Neural cell (in vitro differentiated cells): ENCODE data around the gene IGFBP4. TPM values are rescaled to one million over a fixed set of nuclear protein-coding genes. Genes with fewer than 3 reads are reported as not detected.

Source experiments
- H2AFZ ChIP-seq: fragments of 200-600, 300-800 bp; sonication (generic), shearing (Covaris generic); 2 replicates; pipeline ENCODE4 v1.6.0; 2014; ENCODE audit warnings: low read depth, mild to moderate bottlenecking, antibody characterized with exemption, low read length, moderate library complexity
- H3F3A ChIP-seq: fragments of 200-600 bp; shearing (Covaris generic); 2 replicates; pipeline ENCODE4 v1.6.1; 2016; ENCODE audit warnings: mild to moderate bottlenecking, moderate library complexity, mixed read lengths, antibody characterized with exemption, low read length; ENCODE audit not compliant: insufficient read depth, poor library complexity, severe bottlenecking
- H3K27ac ChIP-seq: fragments of 200-600, 300-800 bp; sonication (generic), shearing (Covaris generic); 2 replicates; pipeline ENCODE4 v1.5.1; 2014; ENCODE audit warnings: mild to moderate bottlenecking, low read length, moderate library complexity
- H3K27me3 ChIP-seq: fragments of 300-800, 200-600 bp; sonication (generic), shearing (Covaris generic); 2 replicates; pipeline ENCODE4 v1.6.0; 2014; ENCODE audit warnings: mild to moderate bottlenecking, low read depth, low read length, moderate library complexity; ENCODE audit not compliant: insufficient read depth
- H3K36me3 ChIP-seq: fragments of 300-800, 200-600 bp; sonication (generic), shearing (Covaris generic); 2 replicates; pipeline ENCODE4 v1.5.1; 2014; ENCODE audit warnings: mild to moderate bottlenecking, antibody characterized with exemption, low read length, moderate library complexity; ENCODE audit not compliant: insufficient read depth
- H3K4me2 ChIP-seq: fragments of 300-800, 200-600 bp; sonication (generic), shearing (Covaris generic); 2 replicates; pipeline ENCODE4 v1.6.0; 2014; ENCODE audit warnings: mild to moderate bottlenecking, low read length
- H3K4me3 ChIP-seq: fragments of 300-800, 200-600 bp; sonication (generic), shearing (Covaris generic); 2 replicates; pipeline ENCODE4 v1.5.1; 2014; ENCODE audit warnings: mild to moderate bottlenecking, low read length, moderate library complexity
- H3K79me2 ChIP-seq: fragments of 200-600 bp; shearing (Covaris generic); replicated peaks from 2 replicates; pipeline ENCODE4 v1.6.0; 2014; ENCODE audit warnings: mild to moderate bottlenecking, low read length, moderate library complexity; ENCODE audit not compliant: insufficient read depth
- H3K9ac ChIP-seq: fragments of 300-800, 200-600 bp; sonication (generic), shearing (Covaris generic); 2 replicates; pipeline ENCODE4 v1.6.1; 2016; ENCODE audit warnings: mild to moderate bottlenecking, low read length, mixed read lengths
- H3K9me2 ChIP-seq: fragments of 200-600 bp; shearing (Covaris generic); 2 replicates; pipeline ENCODE4 v1.6.1; 2016; ENCODE audit warnings: mild to moderate bottlenecking, low read length, mixed read lengths; ENCODE audit not compliant: insufficient read depth
- H3K9me3 ChIP-seq: fragments of 200-600, 300-800 bp; sonication (generic), shearing (Covaris generic); 2 replicates; pipeline ENCODE4 v1.6.1; 2016; ENCODE audit warnings: mild to moderate bottlenecking, mixed run types, low read length, moderate library complexity, mixed read lengths
- H4K20me1 ChIP-seq: fragments of 200-600 bp; shearing (Covaris generic); 2 replicates; pipeline ENCODE4 v1.6.1; 2016; ENCODE audit warnings: mild to moderate bottlenecking, mixed run types; ENCODE audit not compliant: insufficient read depth
- CTCF ChIP-seq: fragments of 450-650 bp; IDR thresholded peaks from 2 replicates; pipeline ENCODE4 v1.5.1; 2014; ENCODE audit warnings: antibody characterized with exemption, mild to moderate bottlenecking, moderate library complexity; ENCODE audit not compliant: poor library complexity, severe bottlenecking
- EP300 ChIP-seq: fragments of 450-650 bp; conservative IDR thresholded peaks from 2 replicates; pipeline ENCODE4 v1.6.1; 2014; ENCODE audit warnings: antibody characterized with exemption, mild to moderate bottlenecking, moderate library complexity; ENCODE audit not compliant: poor library complexity, severe bottlenecking
- EZH2 ChIP-seq: fragments of 200-600, 300-800 bp; shearing (Covaris generic), sonication (generic); IDR thresholded peaks from 2 replicates; pipeline ENCODE4 v1.6.1; 2014; ENCODE audit warnings: antibody characterized with exemption, low read length, borderline replicate concordance, mild to moderate bottlenecking; ENCODE audit not compliant: insufficient read depth, poor library complexity, severe bottlenecking
- MXI1 ChIP-seq: fragments of 450-650 bp; conservative IDR thresholded peaks from 2 replicates; pipeline ENCODE4 v1.6.1; 2014; ENCODE audit warnings: antibody characterized with exemption, mild to moderate bottlenecking; ENCODE audit not compliant: poor library complexity, severe bottlenecking
- POLR2AphosphoS5 ChIP-seq: IDR thresholded peaks from 2 replicates; pipeline ENCODE4 v1.6.1; 2012
- RAD21 ChIP-seq: fragments of 450-650 bp; conservative IDR thresholded peaks from 2 replicates; pipeline ENCODE4 v1.6.1; 2014; ENCODE audit warnings: antibody characterized with exemption, mild to moderate bottlenecking, moderate library complexity
- REST ChIP-seq: IDR thresholded peaks from 2 replicates; pipeline ENCODE4 v1.6.1; 2012; ENCODE audit warnings: borderline replicate concordance
- SMC3 ChIP-seq: fragments of 450-650 bp; conservative IDR thresholded peaks from 2 replicates; pipeline ENCODE4 v1.6.1; 2014; ENCODE audit warnings: antibody characterized with exemption, mild to moderate bottlenecking, moderate library complexity; ENCODE audit not compliant: poor library complexity
- TAF1 ChIP-seq: IDR thresholded peaks from 2 replicates; pipeline ENCODE4 v1.6.1; 2012; ENCODE audit warnings: low read depth
- polyA plus RNA-seq: library from polyadenylated mRNA; depleted of rRNA; stranded (reverse); fragments of >200 nt; gene quantifications from 2 replicates; pipeline ENCODE4 v1.2.3, GENCODE V29; 2014

Gene IGFBP4
- polyA plus RNA-seq, 1 donor from 2014 or later = 1.3 TPM

GRCh38 chr17:40481106-40481505, 37.9 kb downstream of the IGFBP4 start:
- H3K27ac ChIP-seq = no peak overlapping the region
- H3K79me2 ChIP-seq = no peaks in the 10 kb centered on the region
- no peaks in the 10 kb centered on the region for H3K9me3 ChIP-seq
- no peaks in the 10 kb centered on the region for H3K9me2 ChIP-seq
- H3K4me2 ChIP-seq = no peak overlapping the region
- H3K9ac ChIP-seq = no peak overlapping the region
- no peak overlapping the region for H2AFZ ChIP-seq
- H3F3A ChIP-seq = no peaks in the 10 kb centered on the region
- TF ChIP-seq REST (no peak), POLR2AphosphoS5 (no peak), EP300 (no peak), RAD21 (no peak), SMC3 (no peak), MXI1 (no peak), TAF1 (no peak), CTCF (no peak), EZH2 (no peak)
- H4K20me1 ChIP-seq = no peaks in the 10 kb centered on the region
- H3K4me3 ChIP-seq = no peak overlapping the region
- no peaks in the 10 kb centered on the region for H3K27me3 ChIP-seq
- H3K36me3 ChIP-seq = no peaks in the 10 kb centered on the region

- Histone ChIP-seq H3K27me3 (no peaks in the 10 kb centered on the region), H2AFZ (no peak overlapping the region), H4K20me1 (no peaks in the 10 kb centered on the region), H3K36me3 (no peaks in the 10 kb centered on the region), H3K27ac (no peak overlapping the region), H3K4me3 (no peak overlapping the region), H3K9ac (no peak overlapping the region), H3K79me2 (no peaks in the 10 kb centered on the region), H3K4me2 (no peak overlapping the region), H3K9me2 (no peaks in the 10 kb centered on the region), H3K9me3 (no peaks in the 10 kb centered on the region), H3F3A (no peaks in the 10 kb centered on the region)
- TF ChIP-seq EZH2 (no peak), MXI1 (no peak), SMC3 (no peak), RAD21 (no peak), CTCF (no peak), POLR2AphosphoS5 (no peak), EP300 (no peak), REST (no peak), TAF1 (no peak)
Measured at GRCh38 chr17:40482722-40483121, 39.5 kb downstream of the IGFBP4 start.
